Suprapubic skin (tissue), 4 donors: Measurements from ENCODE around the gene SULT2B1.
A peak's percentile ranks its signal among the peaks of the same experiment; 100 is the strongest.

Experiments used
- EP300 ChIP-seq: sonication (generic); formaldehyde crosslinking; IDR thresholded peaks from one replicate; pipeline ENCODE4 v1.6.1; 2017; ENCODE audit warnings: antibody characterized with exemption
- POLR2A ChIP-seq, 2 donors: fragments of 450-650 bp; IDR thresholded peaks; one replicate each; pipeline ENCODE4 v1.6.1; 2017; ENCODE audit warnings: antibody characterized with exemption in 2 of 2, mild to moderate bottlenecking in 2 of 2, moderate library complexity in 2 of 2
- POLR2AphosphoS5 ChIP-seq, 3 donors: sonication (generic); formaldehyde crosslinking; IDR thresholded peaks; one replicate each; pipeline ENCODE4 v1.6.1; 2017; ENCODE audit warnings: antibody characterized with exemption in 3 of 3
- TF ChIP-seq, protein P1 (sequence below), 2 donors: fragments of 200-600 bp in 1 of 2; fragments of 450-650 bp in 1 of 2; sonication (generic) in 1 of 2; IDR thresholded peaks; one replicate each; pipeline ENCODE4 v1.5.1; 2016 to 2019; ENCODE audit warnings: antibody characterized with exemption in 2 of 2, mild to moderate bottlenecking in 1 of 2, moderate library complexity in 1 of 2

DNA sequence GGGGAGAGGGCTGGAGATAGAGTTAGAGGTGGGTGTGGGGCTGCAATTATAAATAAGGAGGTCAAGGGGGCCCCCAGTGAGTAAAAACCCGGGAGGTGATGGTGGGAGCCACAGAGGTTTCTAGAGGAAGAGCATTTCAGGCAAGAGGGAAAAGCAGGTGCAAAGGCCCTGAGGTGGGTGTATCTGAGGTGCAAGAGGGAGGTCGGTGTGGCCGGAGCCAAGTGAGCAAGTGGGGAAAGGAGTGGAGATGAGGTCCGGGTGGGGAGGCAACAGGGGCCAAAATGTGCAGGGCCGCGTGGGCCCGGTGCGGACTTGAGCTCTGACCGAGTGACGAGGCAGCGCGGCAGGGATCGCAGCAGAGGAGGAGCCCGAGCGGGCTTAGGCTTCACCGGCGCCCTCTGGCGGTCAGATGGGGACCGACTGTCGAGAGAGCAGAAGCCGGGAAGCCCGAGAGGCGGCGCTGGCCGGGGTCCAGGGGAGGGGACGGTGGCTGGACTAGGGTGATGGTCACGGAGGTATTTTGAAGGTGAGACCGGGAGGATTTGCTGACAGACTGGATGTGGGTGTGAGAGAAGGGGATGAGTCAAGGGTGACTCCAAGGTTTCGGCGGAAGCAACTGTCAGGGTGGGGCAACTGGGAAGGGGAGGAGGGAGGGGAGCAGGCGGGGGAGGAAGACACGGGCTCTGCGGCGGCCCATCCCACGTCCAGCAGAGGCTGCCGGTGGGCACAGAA, 36.9 kb downstream of the SULT2B1 start:
- TF ChIP-seq POLR2AphosphoS5 (IDR thresholded peaks at IDR 0.05) (no peak), POLR2A (IDR thresholded peaks at IDR 0.05) (no peak), EP300 (no peak)
- TF ChIP-seq, protein P1, sequence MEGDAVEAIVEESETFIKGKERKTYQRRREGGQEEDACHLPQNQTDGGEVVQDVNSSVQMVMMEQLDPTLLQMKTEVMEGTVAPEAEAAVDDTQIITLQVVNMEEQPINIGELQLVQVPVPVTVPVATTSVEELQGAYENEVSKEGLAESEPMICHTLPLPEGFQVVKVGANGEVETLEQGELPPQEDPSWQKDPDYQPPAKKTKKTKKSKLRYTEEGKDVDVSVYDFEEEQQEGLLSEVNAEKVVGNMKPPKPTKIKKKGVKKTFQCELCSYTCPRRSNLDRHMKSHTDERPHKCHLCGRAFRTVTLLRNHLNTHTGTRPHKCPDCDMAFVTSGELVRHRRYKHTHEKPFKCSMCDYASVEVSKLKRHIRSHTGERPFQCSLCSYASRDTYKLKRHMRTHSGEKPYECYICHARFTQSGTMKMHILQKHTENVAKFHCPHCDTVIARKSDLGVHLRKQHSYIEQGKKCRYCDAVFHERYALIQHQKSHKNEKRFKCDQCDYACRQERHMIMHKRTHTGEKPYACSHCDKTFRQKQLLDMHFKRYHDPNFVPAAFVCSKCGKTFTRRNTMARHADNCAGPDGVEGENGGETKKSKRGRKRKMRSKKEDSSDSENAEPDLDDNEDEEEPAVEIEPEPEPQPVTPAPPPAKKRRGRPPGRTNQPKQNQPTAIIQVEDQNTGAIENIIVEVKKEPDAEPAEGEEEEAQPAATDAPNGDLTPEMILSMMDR (IDR thresholded peaks at IDR 0.05) = peak; percentile 88 to 93
